LoVo (cell line): ENCODE measurements around the gene SPO11.

Source experiments
- DNase-seq: peaks from one replicate; pipeline ENCODE4 v3.0.0-alpha.2; 2016; ENCODE audit warnings: low spot score

SPO11 gene, protein sequence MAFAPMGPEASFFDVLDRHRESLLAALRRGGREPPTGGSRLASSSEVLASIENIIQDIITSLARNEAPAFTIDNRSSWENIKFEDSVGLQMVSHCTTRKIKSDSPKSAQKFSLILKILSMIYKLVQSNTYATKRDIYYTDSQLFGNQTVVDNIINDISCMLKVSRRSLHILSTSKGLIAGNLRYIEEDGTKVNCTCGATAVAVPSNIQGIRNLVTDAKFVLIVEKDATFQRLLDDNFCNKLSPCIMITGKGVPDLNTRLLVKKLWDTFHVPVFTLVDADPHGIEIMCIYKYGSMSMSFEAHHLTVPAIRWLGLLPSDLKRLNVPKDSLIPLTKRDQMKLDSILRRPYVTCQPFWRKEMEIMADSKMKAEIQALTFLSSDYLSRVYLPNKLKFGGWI

DNA sequence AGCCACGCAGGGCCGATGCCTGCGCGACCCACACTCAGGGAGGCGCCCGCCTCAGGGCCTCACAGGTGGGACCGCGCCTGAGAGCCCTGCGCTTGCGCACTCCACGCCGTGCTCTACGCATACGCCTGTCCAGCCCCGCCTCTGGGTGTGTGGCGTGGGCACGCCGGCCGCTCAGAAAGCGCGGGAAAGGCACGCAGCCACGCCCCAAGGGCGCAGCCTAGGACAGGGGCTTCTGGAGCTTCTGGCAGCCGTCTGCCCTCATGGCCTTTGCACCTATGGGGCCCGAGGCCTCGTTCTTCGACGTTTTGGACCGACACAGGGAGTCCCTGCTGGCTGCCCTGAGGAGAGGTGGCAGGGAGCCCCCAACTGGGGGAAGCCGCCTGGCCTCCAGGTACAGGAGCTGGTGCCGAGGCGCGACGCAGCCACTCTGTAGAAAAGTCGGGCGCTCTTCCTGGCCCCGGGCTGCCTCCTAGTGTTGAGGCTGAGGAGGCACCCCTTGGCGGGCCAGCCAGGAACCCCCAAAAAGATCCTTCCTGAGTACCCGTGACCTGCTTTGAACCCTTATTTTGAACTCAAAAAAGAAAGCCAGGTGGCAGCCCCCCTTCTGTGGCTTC is at the start of gene SPO11:
SPO11 (plus strand) TSS at position 196 of the 614 bp plus-strand sequence; CDS start at position 261, 65 bp downstream.
- no peak for DNase-seq

DNA sequence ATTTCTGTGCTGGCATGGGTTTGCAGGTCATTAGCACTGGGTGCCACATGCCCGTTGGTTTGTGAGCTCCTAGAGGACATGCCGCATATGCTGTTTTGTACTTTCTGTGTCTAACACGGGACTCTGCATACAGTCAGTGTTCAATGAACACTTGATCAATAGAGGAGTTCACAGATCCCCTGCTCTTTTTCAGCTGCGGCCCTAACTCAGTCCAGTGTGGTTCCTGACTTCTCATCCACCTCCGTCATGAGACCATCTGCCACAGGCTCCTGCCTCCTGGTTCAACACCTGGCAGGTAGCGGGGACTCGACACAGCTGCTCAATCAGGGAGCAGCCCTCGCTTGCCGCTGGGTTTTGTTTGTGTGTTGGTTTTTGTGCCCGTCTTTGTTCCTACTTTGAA is 49.4 kb upstream of the SPO11 start:
- DNase-seq = no peak

DNA sequence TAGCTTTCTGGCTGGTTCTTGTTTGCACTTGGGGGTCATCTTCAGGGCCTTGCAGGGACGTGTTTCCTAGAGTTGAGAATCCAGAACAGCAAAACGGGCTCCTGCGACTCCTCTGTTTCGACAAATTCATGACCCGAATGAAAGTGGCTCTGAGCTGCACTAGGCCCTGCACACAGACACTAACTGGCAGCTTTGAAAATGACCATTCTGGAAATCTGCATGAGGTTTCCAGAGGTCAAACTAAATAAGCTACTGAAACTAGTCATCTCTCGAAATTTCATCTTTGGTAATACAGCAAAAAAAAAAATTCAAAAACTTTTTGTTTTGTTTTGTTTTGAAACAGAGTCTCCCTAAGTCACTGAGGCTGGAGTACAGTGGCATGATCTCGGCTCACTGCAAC is 47.7 kb upstream of the SPO11 start:
- no peak for DNase-seq

DNA sequence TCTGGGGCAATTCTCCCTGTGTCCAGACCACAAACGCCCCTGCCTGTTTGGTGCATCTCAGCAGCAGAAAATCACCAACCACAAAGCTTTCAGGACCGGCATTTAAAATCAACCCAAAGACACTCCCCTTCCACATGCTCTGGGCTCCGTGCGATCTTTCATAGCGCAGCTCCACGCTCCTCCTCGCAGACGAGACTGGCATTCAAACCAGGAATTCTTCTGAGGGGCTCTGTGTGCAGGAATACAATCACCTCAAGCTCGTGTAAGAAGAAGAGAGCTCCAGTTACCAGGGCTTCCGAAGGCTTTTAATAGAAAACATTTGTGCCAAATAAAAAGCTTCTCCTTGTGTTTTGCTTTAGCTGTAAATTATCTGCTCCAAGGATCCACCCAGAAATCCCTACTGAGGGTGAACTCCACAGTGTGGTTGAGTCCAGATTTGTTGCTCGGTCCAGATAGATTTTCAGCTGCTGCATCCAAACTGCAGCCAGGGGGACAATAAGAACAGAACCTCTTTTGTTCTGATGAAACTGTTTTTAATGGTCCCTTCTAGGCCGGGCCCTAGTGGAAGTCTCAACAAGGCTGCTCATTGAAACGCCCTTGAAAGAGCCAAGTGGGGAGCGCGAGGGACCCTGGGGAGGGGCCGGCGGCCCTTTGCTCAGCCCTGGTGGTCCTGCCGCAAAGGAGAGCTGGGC is 46.8 kb upstream of the SPO11 start:
- no peak for DNase-seq

DNA sequence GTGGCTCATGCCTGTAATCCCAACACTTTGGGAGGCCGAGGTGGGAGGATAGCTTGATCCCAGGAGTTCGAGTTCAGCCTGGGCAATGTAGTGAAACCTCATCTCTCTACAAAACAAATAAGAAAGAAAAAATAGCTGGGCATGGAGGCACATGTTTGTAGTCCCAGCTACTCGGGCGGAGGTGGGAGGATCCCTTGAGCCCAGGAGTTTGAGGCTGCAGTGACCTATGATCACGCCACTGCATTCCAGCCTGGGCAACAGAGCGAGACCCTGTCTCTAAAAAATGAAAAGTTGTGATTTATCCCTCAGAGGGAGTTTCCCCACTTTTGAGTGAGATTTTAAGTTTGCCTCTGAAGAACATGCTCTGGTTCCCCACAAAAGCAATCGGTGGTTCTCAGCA is 45.7 kb upstream of the SPO11 start:
- DNase-seq = no peak

DNA sequence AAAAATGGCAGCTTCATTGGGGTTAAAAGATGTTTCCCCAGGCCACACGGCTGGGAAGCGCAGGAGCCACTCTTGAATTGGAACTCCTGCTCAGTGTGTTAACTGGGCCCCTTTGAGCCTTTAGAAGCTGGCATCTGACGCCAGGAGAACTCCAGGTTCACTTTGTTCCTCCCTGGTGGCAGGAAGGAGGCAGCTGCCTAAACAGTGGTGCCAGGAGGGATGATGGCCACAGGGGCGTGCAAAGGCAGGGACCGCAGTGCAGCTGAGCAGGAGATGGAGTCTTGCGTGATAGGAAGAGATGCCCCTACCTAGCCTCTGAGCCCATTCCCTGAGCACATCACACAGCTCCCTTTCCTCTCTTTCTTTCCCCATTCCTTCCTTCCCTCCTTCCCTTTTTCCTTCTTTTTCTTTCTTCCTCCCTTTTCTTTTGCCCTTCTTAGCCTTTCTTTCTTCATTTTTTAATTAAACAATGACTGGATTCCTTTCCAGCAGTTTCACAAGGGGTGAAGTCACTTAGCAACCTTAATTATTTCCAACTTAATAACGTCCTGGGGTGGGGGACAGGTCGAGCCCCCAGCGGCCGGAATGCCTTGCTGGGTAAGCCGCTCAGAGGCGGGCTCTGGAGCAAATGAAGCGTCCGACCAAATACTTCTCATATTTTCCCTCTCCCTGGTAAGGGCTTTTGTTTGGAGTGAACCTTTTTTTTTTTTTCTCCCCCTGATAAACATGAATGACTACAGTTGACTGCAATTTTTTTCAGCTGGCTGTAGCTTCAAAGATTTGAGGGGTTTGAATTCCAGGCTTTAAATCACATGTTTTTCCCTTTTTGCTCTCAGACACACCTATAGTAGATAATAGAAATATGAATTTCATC is 42.4 kb upstream of the SPO11 start:
- DNase-seq = no peak

DNA sequence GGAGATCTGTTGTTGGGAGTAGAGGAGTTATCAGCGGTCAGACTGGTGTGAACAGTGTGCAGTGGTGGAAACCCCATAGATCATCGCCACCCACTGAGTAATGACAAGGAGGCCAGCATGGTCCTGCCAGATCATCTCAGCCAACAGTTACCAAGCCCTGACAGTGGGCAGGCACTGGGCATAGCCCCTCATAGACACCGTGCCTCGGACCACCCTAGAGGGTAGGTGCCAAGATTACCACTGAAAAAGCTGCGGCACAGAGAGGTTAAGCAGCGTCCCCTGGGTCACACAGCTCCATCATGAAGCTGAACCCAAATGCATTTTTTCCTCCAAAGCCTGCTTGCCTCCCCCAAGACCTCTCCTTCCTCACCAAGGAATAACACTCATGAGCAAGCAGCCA is 41.7 kb upstream of the SPO11 start:
- DNase-seq = no peak

DNA sequence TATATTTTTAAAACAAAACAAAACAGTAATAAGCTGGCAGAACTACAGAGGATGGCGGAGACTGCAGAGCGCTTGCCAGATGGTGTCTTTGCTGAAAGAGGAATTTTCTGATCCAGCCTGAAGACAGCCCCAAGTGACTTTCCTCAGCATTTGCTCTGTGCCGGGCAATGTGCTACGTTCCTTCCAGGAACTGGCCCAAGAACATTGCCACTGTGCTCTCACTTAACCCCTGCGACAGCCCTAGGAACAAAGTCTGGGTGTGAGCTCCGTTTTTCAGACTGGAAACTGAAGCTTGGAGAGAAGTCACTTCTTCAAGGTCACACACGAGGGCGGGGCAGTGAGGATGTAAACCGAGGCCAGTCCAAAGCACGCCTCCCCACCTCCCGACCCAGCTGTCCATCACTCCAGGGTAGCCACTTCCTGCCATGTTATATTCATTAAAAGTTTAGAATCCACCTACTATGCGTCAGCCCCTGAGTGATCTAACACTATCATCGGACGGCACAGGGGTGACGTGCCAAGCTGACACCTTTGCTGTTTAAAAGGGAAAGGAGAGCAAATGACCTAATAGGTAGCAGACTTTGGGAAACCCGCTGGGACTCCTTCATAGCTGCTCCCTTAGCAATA is 40.8 kb upstream of the SPO11 start:
- no peak for DNase-seq

DNA sequence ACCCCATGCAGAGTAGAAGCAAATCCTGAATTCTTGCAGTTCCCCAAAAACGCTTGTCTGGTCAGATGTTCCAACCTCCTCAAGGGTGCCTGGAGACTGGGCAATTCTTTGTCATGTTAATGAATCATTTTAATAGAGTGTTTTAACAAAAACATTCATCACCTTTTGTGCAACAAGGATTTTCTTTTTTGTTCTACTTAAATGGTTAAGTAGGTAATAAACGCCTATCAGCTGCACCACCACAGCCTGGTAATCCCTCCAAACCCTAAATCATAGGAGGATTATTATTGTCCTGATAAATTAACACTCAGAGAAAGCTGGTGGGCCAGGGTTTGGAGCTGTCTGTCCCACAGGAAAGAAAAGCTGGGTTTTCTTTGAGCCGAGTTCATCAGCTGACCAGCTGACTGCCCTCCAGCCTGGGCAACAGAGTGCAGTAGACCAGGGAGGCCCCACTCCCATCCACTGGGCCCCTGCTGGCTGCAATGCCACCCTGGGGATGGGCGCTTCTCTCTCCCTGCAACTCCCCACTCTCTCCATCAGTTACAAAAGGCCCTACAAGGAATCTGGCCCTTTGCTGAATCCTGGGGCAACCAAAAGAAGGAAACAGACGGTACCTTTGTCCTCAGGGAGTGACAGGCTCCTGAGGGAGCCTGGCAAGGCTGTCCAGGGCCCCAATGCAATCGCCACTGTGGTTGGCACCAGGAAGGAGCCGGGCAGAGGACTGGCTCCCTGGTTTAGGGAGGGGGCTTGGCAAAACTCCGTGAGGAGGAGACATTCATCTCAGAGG is 40.0 kb upstream of the SPO11 start:
- DNase-seq = no peak

DNA sequence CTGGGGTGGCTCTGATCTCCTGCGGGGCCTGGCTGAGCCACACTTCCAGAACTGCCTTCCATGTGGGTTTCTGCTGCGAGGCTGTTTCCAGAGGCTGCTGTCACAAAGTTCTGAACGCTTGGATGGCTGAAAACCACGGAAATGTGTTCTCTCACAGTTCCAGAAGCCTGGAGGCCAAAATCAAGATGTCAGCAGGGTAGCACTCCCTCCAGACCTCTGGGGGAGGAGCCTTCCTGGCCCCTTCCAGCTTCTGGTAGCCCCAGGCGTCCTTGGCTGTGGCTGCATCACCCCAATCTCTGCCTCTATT is 39.5 kb upstream of the SPO11 start:
- no peak for DNase-seq

DNA sequence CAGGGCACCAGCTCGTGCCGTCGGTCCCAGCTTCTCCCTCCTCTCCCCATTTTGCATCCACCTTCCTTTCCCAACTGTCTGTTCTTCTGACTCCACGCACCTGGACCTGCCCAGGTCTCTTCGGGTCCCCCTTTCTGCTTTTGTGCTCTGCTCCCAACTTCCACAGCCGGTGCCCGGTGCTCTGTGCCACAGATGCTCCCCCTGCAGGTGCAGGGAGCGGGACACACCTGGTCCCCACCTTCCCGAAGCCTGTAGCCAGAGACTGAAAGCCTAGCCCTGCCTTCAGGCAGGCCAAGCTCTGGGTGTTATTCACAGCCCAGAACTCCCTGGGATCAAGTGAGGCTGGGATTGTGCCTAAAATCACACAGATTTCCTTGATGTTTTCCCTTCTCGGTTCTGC is 38.6 kb upstream of the SPO11 start:
- no peak for DNase-seq

DNA sequence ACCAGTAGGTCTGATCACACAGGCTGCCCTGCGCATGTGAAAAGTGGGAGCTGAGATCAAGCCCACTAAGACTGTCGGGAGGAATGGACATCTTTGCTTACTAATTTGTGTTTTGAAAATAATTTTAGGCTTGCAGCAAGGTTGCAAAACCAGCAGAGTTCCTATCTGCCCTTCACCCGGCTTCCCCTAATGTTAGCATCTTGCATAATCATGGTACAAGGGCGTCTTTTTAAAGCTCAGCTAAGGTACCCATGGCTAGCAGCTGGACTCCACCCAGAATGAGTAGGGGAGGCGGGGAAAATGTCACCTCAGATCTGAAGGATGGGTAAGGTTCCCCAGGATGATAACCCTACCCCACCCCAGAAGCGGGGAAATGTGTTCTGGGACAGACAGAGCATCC is 37.9 kb upstream of the SPO11 start:
- DNase-seq = no peak

DNA sequence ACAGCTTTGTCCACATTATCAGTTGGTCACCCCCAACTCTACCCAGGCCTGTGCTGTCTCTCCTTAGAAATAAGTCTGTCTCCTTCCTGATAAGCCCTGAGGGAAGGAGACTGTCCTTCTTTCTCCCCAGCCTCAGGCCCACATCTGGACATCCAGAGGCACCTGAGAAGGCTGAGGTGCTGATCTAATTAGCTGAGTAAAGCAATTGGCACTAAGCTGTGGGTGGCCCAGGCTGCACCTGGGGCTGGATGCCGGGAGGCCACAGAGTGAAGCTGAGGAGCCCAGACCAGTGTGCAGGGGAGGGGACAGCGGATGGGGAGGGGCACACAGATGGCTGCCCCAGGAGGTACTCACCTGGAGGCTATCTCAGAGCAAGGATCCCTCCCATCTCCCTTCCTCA is 37.0 kb upstream of the SPO11 start:
- no peak for DNase-seq

DNA sequence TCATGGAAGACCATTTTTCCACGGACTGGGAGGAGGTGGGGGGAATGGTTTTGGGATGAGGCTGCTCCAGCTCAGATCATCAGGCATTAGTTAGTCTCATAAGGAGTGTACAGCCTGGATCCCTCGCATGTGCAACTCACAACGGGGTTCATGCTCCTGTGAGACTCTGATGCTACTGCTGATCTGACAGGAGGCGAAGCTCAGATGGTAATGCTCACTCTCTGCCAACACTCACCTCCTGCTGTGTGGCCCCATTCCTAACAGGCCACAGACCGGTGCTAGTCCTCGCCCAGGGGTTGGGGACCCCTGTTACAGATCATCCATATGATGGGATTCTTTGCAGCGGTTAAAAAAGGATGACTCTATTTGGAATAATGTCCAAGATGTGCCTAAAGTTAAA is 35.6 kb upstream of the SPO11 start:
- DNase-seq = no peak

DNA sequence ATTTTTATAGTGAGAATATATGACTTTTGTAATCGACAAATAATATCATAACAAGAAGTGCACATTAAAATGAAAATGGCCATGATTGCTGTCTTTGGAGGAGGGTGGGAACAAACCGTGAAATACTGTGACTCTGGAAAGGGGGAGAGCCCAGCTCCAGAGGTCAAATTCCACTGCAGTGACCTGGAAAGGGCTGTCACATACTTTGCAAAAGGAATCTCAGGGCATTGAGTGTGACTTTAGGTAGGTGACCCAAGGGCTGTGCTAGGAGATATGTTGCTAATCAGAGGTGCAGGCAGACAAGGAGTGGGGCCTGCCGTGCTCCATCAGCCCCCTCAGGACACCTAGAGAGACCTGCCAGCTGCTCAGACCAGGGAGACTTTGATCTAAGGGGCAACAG is 35.1 kb upstream of the SPO11 start:
- no peak for DNase-seq

DNA sequence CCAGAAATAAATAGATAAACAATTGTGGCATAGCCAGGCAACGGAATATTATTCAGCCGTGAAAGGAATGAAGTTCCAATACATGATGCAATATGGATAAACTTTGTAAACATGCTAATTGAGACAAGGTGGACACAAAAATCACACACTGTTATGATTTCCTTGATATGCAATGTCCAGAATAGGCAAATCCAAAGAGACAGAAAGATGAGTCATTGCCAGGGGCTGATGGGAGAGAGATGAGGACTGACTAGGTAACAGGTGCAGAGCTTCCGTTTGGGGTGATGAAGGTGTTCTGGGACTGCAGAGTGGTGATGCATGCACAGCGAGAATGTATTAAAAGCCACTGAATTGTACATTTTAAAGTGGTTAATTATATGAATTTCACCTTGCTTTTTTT is 31.1 kb upstream of the SPO11 start:
- DNase-seq = no peak

DNA sequence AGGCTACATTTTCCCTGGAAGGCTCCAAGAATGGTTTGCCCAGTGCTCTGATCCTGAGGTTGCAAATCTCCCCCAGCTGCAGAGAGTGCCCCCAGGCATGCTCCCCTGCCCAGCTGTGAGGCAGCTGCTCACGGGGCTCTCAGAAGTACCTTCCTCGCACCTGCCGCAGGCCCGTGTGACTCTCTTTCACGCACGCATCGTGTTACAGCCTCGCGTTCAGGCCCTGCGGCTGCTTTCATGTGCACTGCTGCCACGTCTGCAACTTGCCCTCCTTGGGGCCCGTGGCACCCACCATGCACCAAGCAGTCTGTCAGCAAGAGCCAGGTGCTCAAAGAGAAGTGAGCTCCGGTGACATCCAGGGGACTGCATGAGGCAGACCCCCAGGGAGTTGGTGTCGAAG is 28.6 kb upstream of the SPO11 start:
- DNase-seq = no peak

DNA sequence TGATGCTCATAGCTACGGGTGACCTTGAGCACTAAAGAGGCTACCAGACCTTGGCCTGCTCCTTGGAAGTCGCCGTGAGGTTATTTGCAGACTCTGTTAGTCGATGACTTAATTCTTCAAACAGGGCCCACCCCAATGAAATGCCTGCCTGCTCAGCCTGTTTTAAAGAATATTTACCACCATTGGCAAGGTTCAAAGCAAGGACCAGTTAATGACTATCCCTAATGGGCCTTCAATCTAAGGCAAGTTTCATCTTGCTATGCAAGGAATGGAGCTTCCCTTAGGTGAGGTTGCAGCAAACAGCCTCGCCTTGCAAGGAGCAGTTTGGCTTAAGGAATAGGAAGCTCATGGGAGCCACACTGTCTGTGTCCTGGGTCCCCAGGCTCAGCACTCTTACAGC is 22.9 kb upstream of the SPO11 start:
- DNase-seq = no peak

DNA sequence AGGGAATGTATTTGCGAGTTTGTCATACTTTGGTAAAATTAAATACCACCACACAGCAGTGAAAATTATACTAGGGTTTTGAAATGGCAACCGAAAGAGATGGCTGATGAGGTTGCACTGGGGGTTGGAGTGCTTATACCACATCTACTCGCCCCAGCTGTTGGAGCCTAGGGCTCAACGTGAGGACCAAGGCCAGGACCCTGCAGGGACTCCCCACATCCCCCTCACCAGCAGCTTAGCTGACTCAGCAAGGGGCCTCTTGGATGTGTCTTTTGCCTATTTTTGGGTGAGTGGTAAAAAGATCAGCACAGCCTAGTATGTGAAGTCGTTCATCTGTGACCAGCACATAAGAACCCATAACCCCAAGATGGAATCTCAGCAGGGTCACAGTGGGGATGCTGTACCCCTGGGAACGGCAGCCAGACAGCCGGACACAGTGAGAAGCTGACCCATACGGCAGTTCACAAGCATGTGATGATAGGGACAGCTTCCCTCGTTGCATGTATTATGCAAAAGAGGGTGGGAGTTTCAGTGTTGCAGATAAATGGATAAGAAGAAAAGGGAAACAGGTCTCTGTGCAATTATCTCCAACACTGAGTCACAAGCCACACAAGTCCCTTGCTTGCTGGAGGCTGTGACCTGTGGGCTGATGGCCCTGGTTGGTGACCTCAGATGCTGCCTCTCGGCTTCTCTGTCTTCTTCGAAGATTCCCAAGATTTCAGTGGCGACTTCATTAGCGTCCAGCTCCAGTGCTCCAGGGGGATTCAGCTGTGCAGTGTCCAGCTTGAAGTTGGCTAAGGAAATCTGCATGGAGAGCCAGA is 20.9 kb upstream of the SPO11 start:
- no peak for DNase-seq

DNA sequence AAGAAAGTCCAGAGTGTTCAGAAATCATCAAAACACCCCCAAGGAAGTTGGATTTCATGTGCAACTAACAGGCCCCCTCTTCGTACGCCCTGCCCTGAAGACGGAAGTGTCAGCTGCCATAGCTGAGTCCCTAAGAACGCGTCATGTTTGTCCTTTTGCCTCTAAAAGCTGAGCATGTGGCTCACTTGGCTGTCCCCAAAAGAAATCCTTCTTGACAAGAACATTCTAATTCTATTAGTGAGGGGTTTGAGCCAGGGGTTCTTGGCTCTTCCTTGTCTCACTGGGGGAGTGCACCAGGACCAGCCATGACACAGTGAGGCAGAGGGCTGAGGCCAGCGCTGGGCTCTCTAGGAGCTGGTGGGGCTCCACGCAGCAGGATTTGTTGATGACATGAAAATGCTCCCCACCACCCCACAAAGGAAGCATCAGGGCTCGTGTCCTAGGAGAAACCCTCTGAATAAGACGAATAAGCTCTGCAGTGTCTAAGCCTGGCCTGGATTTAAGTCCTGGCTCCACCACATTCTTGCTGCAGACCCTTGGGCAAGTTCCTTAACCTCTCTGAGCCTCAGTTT is 20.0 kb upstream of the SPO11 start:
- DNase-seq = no peak
